Gastroesophageal sphincter (tissue), 4 donors: ENCODE data around the gene NFATC4. TPM values are rescaled to one million over a fixed set of nuclear protein-coding genes. Genes with fewer than 3 reads are reported as not detected.
"Not testable (repeated sequence)": the region's sequence is repeated elsewhere in the genome, so short reads cannot be mapped to it uniquely, and the experiment has no call there.

Experiments used
- ATAC-seq: fragments of 150-250 bp; one replicate; pipeline ENCODE4 v1.9.1; 2016; ENCODE audit warnings: mild to moderate bottlenecking, moderate library complexity
- H3K27ac ChIP-seq, 4 donors: fragments of 200-600 bp; sonication (generic) in 3 of 4; 1 replicate in 3 of 4; 2 replicates in 1 of 4; pipeline ENCODE4 v1.5.1; 2016 to 2019
- H3K27me3 ChIP-seq: fragments of 200-600 bp; sonication (generic); one replicate; pipeline ENCODE4 v1.5.1; 2019
- H3K36me3 ChIP-seq, 2 donors: fragments of 200-600 bp; sonication (generic); one replicate each; pipeline ENCODE4 v1.5.1; 2019; ENCODE audit warnings: control low read depth in 1 of 2
- H3K4me1 ChIP-seq, 3 donors: fragments of 200-600 bp; sonication (generic); 1 replicate in 2 of 3; 2 replicates in 1 of 3; pipeline ENCODE4 v1.5.1; 2016 to 2019; ENCODE audit warnings: control low read depth in 2 of 3
- H3K4me3 ChIP-seq, 2 donors: fragments of 200-600 bp; sonication (generic); one replicate each; pipeline ENCODE4 v1.5.1; 2019; ENCODE audit warnings: mild to moderate bottlenecking in 1 of 2, moderate library complexity in 1 of 2
- H3K9me3 ChIP-seq, 3 donors: fragments of 200-600 bp; sonication (generic); one replicate each; pipeline ENCODE4 v1.5.1; 2017 to 2019; ENCODE audit warnings: control low read depth in 2 of 3
- CTCF ChIP-seq, 4 experiments: fragments of 200-600 bp in 2 of 4; fragments of 450-650 bp in 2 of 4; sonication (generic) in 1 of 4; IDR thresholded peaks; one replicate each; pipeline ENCODE4 v1.5.1; 2017 to 2019; ENCODE audit warnings: antibody characterized with exemption in 4 of 4, mild to moderate bottlenecking in 2 of 4, moderate library complexity in 2 of 4
- EP300 ChIP-seq: sonication (generic); formaldehyde crosslinking; IDR thresholded peaks from one replicate; pipeline ENCODE4 v1.6.1; 2017; ENCODE audit warnings: antibody characterized with exemption, mild to moderate bottlenecking
- POLR2A ChIP-seq, 2 donors: fragments of 450-650 bp; IDR thresholded peaks; one replicate each; pipeline ENCODE4 v1.6.1; 2017; ENCODE audit warnings: antibody characterized with exemption in 2 of 2, mild to moderate bottlenecking in 2 of 2, moderate library complexity in 1 of 2
- POLR2AphosphoS5 ChIP-seq: sonication (generic); formaldehyde crosslinking; IDR thresholded peaks from one replicate; pipeline ENCODE4 v1.6.1; 2017; ENCODE audit warnings: antibody characterized with exemption
- WGBS, 2 donors: methylation state at CpG; one replicate each; pipeline ENCODE4 v1.1.5; 2018; ENCODE audit warnings: low coverage in 1 of 2; 5-methylcytosine and 5-hydroxymethylcytosine counted together
- total RNA-seq, 4 donors: library from RNA; depleted of rRNA; stranded (reverse); fragments of >200 nt; gene quantifications; one replicate each; pipeline ENCODE4 v1.1.0, GENCODE V29; 2016

NFATC4 gene
- total RNA-seq, 4 donors from 2014 or later = 33.5 to 63.5 (median 57.9) TPM

- WGBS, 2 donors = 58 to 86% methylated on average over 2 to 4 of the region's 4 CpGs
Observed at GRCh38 chr14:24384169-24384568, 16.2 kb downstream of the NFATC4 start.

GRCh38 chr14:24385524-24385923, 17.5 kb downstream of the NFATC4 start:
- no peak for ATAC-seq
- Histone ChIP-seq H3K4me3 (no peak overlapping the region), H3K27me3 (no peaks in the 10 kb centered on the region), H3K4me1 (peaks cover 0 to 17% (median 0%) of the 10 kb centered on the region in 3 donors), H3K27ac (no peak overlapping the region), H3K36me3 (no peaks in the 10 kb centered on the region), H3K9me3 (no peaks in the 10 kb centered on the region)
- 83 to 88% methylated on average over 3 to 4 of the region's 4 CpGs for WGBS, 2 donors
- TF ChIP-seq POLR2A (IDR thresholded peaks at IDR 0.05) = no peak
- TF ChIP-seq EP300 = no peak
- TF ChIP-seq POLR2AphosphoS5 = no peak
- no peak for TF ChIP-seq CTCF (IDR thresholded peaks at IDR 0.05)

More at GRCh38 chr14:24384169-24384568, 16.2 kb downstream of the NFATC4 start:
- Histone ChIP-seq H3K27me3 (no peaks in the 10 kb centered on the region), H3K4me3 (no peak overlapping the region), H3K36me3 (no peaks in the 10 kb centered on the region), H3K9me3 (no peaks in the 10 kb centered on the region), H3K27ac (no peak overlapping the region), H3K4me1 (peaks cover 0 to 12% (median 0%) of the 10 kb centered on the region in 3 donors)
- TF ChIP-seq POLR2AphosphoS5 (no peak), POLR2A (IDR thresholded peaks at IDR 0.05) (no peak), CTCF (IDR thresholded peaks at IDR 0.05) (no peak), EP300 (no peak)
- ATAC-seq = no peak

- H3K4me3 ChIP-seq = no peak overlapping the region
- peaks cover 5% of the 10 kb centered on the region for H3K27me3 ChIP-seq
- no peak overlapping the region for H3K27ac ChIP-seq
- H3K4me1 ChIP-seq = peaks cover 0 to 17% (median 0%) of the 10 kb centered on the region in 3 donors
- no peaks in the 10 kb centered on the region for H3K36me3 ChIP-seq
- ATAC-seq = no peak
- TF ChIP-seq POLR2A (IDR thresholded peaks at IDR 0.05) (no peak), CTCF (IDR thresholded peaks at IDR 0.05) (no peak)
- WGBS, 2 donors = 33% methylated on average over 2 of the region's 2 CpGs; no CpG with 5 or more reads in 1 of the 2 donors
- no peaks in the 10 kb centered on the region for H3K9me3 ChIP-seq
Observed at GRCh38 chr14:24387009-24387345, 19.0 kb downstream of the NFATC4 start.

- H3K9me3 ChIP-seq, H3K27ac ChIP-seq, ATAC-seq, H3K4me3 ChIP-seq, H3K27me3 ChIP-seq, H3K36me3 ChIP-seq: not testable (repeated sequence)
- WGBS, 2 donors = 87 to 95% methylated on average over 4 of the region's 5 CpGs
- peaks cover 0 to 17% (median 0%) of the 10 kb centered on the region in 3 donors for H3K4me1 ChIP-seq
Observed at GRCh38 chr14:24387579-24387978, 19.6 kb downstream of the NFATC4 start.

- no peak for ATAC-seq
- Histone ChIP-seq H3K4me1 (peaks cover 0 to 17% (median 0%) of the 10 kb centered on the region in 3 donors), H3K27me3 (peaks cover 5% of the 10 kb centered on the region), H3K27ac (no peak overlapping the region), H3K36me3 (no peaks in the 10 kb centered on the region), H3K9me3 (no peaks in the 10 kb centered on the region), H3K4me3 (no peak overlapping the region)
- TF ChIP-seq CTCF (IDR thresholded peaks at IDR 0.05) (no peak), EP300 (no peak), POLR2A (IDR thresholded peaks at IDR 0.05) (no peak), POLR2AphosphoS5 (no peak)
- 48 to 90% methylated on average over 2 of the region's 2 CpGs for WGBS, 2 donors
Observed at GRCh38 chr14:24388474-24389179, 20.6 kb downstream of the NFATC4 start.
